Fibroblast of mammary gland (primary cell): Measurements from ENCODE around the gene SPIC.
"Not testable (repeated sequence)": the region's sequence is repeated elsewhere in the genome, so short reads cannot be mapped to it uniquely, and the experiment has no call there.

ENCODE experiments used
- DNase-seq: peaks from one replicate; pipeline ENCODE4 v3.0.0-alpha.2; 2010; ENCODE audit warnings: low read depth
- H3K4me3 ChIP-seq: 2 replicates; pipeline ENCODE4 v1.5.1; 2011; ENCODE audit warnings: low read depth, mild to moderate bottlenecking, low read length, moderate library complexity; ENCODE audit not compliant: control insufficient read depth
- CTCF ChIP-seq: conservative IDR thresholded peaks from 2 replicates; pipeline ENCODE4 v1.5.1; 2011; ENCODE audit warnings: low read depth, low read length, inconsistent platforms; ENCODE audit not compliant: control insufficient read depth, insufficient read depth

Gene SPIC

GRCh38 chr12:101459642-101460346 lies 15.3 kb upstream of the SPIC start:
- TF ChIP-seq CTCF: no peak
- no peak overlapping the region for H3K4me3 ChIP-seq
- peak; percentile 76 for DNase-seq

DNA sequence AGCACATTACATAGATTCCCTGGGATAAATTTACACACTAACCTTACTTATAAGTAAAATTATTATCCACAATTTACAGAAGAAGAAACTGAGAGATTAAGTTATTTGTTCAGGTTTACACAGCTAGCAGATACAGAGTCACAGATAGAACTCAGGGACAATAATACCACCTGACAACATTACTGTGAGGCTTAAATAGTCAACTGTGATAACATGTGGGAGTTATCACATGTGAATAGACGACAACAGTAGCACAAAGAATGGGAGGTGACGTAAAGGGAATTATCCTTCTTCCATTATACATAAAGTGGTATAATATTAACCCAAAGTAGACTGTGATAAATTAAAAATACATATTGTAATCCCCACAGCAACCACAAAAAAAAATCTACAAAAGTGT lies 6.2 kb upstream of the SPIC start:
- no peak for DNase-seq
- H3K4me3 ChIP-seq: no peak overlapping the region
- TF ChIP-seq CTCF: no peak

- DNase-seq: no peak
- no peak for TF ChIP-seq CTCF
- no peak overlapping the region for H3K4me3 ChIP-seq
Observed at GRCh38 chr12:101470939-101471338, 4.2 kb upstream of the SPIC start.

- DNase-seq, H3K4me3 ChIP-seq: not testable (repeated sequence)
Observed at GRCh38 chr12:101471878-101472277, 3.3 kb upstream of the SPIC start.

DNA sequence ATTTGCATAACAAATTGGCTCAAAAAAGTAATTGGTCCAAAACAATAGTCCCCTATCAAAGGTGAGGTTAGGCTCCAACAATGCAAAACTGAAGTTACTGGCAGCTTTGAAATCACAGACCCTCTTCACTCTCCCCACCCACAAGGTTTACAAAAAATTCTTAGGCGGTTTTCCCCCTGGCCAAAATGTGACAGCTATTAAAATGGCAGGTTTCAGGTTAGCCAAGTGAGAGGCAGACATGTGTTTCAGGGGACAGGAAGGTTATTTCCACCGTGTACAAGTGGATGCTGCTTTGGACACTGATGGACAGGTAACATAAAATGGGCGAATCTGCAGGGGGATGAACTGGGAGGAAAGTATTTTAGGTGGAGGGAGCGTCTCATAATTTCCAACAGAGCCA lies 888 bp upstream of the SPIC start:
- TF ChIP-seq CTCF: no peak
- DNase-seq: no peak
- no peak overlapping the region for H3K4me3 ChIP-seq

DNA sequence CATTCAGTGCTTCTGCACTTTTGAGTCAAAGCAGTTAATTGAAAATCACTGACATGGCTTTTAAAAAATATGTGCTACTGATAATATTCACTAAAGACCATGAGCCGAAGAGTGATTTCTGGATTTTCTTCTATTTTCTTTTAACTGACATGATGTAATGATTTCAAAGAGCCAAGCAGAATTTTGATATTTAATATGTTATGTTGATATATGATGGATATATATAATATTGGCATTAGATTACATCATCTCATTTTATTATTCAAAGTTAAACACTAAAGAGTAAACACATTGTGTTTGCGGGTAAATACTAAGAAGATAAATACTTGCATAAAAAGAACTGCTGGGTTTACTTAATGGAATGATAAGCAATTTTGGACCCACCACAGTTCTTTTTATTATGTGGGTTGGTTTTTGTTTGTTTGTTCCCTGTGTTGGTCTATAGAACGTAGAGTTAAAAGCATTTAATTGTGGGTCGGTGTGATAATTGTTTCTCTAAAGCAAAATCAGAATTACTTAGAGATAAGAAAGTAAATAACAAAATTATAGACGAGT lies 692 bp downstream of the SPIC start:
- DNase-seq: no peak
- no peak for TF ChIP-seq CTCF

GRCh38 chr12:101480849-101481248 lies 5.7 kb downstream of the SPIC start:
- TF ChIP-seq CTCF: no peak
- H3K4me3 ChIP-seq: no peak overlapping the region
- no peak for DNase-seq

More for the DNA sequence above, 692 bp downstream of the SPIC start:
- H3K4me3 ChIP-seq: no peak overlapping the region
